Endothelial cell of umbilical vein (primary cell): ENCODE data around the gene CHID1.

Source experiments
- CTCF ChIP-seq, 2 donors: IDR thresholded peaks; 1 replicate in 1 of 2; 2 replicates in 1 of 2; pipeline ENCODE4 v1.5.1; 2011; ENCODE audit warnings: low read length in 2 of 2, mild to moderate bottlenecking in 2 of 2, moderate library complexity in 2 of 2, control low read depth in 1 of 2, inconsistent platforms in 1 of 2, low read depth in 1 of 2; ENCODE audit not compliant: insufficient read depth in 1 of 2; ENCODE audit errors: extremely low read depth in 1 of 2
- JUN ChIP-seq: IDR thresholded peaks from 2 replicates; pipeline ENCODE4 v1.6.1; 2011; ENCODE audit warnings: borderline replicate concordance, low read depth; ENCODE audit not compliant: insufficient read length, insufficient read depth
- POLR2A ChIP-seq: IDR thresholded peaks from 2 replicates; pipeline ENCODE4 v1.6.1; 2012; ENCODE audit warnings: low read depth, mild to moderate bottlenecking, control low read depth, low read length

GRCh38 chr11:886568-886967, 24.0 kb downstream of the CHID1 start:
- TF ChIP-seq CTCF (IDR thresholded peaks at IDR 0.05; ENCODE audit: extremely low read depth in 1 of 2, insufficient read depth in 1 of 2, low read depth in 1 of 2, low read length in 2 of 2) (no peak), POLR2A (no peak), JUN (no peak)
